Large intestine (tissue), 12 donors: ENCODE results near the gene SIGLEC14. TPM values are rescaled to one million over a fixed set of nuclear protein-coding genes. Genes with fewer than 3 reads are reported as not detected.
"Not testable (repeated sequence)": the region's sequence is repeated elsewhere in the genome, so short reads cannot be mapped to it uniquely, and the experiment has no call there.

Experiments used
- DNase-seq, 2 donors: peaks; one replicate each; pipeline versions ENCODE4 v3.0.0 to v3.0.0-alpha.2; 2013
- H3K27ac ChIP-seq: one replicate; pipeline ENCODE4 v1.5.1; 2013; ENCODE audit warnings: low read length
- H3K27me3 ChIP-seq: 2 replicates; pipeline ENCODE4 v1.6.1; 2013; ENCODE audit warnings: low read length; ENCODE audit not compliant: control insufficient read depth, insufficient read depth
- H3K36me3 ChIP-seq: 2 replicates; pipeline ENCODE4 v1.6.1; 2013; ENCODE audit warnings: low read length; ENCODE audit not compliant: control insufficient read depth, insufficient read depth
- H3K4me1 ChIP-seq: one replicate; pipeline ENCODE4 v1.6.1; 2013; ENCODE audit warnings: low read length; ENCODE audit not compliant: control insufficient read depth, insufficient read depth
- H3K4me3 ChIP-seq: one replicate; pipeline ENCODE4 v1.5.1; 2013; ENCODE audit warnings: low read length
- H3K9me3 ChIP-seq: one replicate; pipeline ENCODE4 v1.6.1; 2013; ENCODE audit warnings: mild to moderate bottlenecking, low read depth, low read length, moderate library complexity; ENCODE audit not compliant: control insufficient read depth
- WGBS: methylation state at CpG from one replicate; pipeline ENCODE4 v1.1.5; 2013; ENCODE audit warnings: low lambda C conversion rate; ENCODE audit not compliant: insufficient coverage; 5-methylcytosine and 5-hydroxymethylcytosine counted together
- long read RNA-seq, 11 donors: transcript quantifications; one replicate each; lab custom pipeline, GENCODE V29; 2026
- polyA plus RNA-seq: library from polyadenylated mRNA; unstranded; fragments of 120-200 nt; gene quantifications from one replicate; pipeline ENCODE4 v1.2.1, GENCODE V29; 2013

Gene SIGLEC14, protein sequence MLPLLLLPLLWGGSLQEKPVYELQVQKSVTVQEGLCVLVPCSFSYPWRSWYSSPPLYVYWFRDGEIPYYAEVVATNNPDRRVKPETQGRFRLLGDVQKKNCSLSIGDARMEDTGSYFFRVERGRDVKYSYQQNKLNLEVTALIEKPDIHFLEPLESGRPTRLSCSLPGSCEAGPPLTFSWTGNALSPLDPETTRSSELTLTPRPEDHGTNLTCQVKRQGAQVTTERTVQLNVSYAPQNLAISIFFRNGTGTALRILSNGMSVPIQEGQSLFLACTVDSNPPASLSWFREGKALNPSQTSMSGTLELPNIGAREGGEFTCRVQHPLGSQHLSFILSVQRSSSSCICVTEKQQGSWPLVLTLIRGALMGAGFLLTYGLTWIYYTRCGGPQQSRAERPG
- 1.4 TPM for polyA plus RNA-seq
- long read RNA-seq, donor 1, result 0 reads
- long read RNA-seq, donor 2, result 0 reads
- long read RNA-seq, donor 3, result 0 reads
- long read RNA-seq, donor 4, result 0 reads
- long read RNA-seq, donor 5, result 0 reads
- long read RNA-seq, donor 6, result 0 reads
- long read RNA-seq, donor 7, partial matches to known transcripts, result 0 of 1 reads
- long read RNA-seq, donor 7, other reads (novel, unspliced or antisense), result 0 of 1 reads
- long read RNA-seq, donor 8, result 0 reads
- long read RNA-seq, donor 9, result 0 reads
- long read RNA-seq, donor 10, result 0 reads
- long read RNA-seq, donor 11, result 0 reads

DNA sequence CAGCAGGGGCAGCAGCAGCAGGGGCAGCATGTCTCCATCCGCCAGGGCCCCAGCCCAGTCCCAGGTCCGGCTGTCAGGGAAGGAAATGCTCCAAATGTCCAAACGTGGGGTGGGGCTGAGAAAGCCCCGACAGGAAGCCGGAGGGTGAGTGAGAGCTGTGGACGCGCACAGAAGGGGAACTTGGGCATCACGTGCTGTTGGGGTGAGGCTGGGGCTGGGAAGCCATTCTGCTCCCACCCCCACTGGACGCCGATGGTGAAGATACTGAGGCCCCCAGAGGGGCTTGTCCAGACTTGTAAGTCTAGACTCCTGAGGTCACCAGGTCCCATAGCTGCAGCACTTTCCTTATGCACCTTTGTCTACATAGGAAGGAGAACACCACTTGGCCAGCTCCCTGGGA lies at the start of gene SIGLEC14:
Gene SIGLEC14, minus strand, starts transcription at position 96 of the 400 bp plus-strand sequence. Its CDS starts 66 bp downstream, at position 30.
- H3K4me3 ChIP-seq, DNase-seq, H3K27ac ChIP-seq, H3K4me1 ChIP-seq, H3K9me3 ChIP-seq, H3K36me3 ChIP-seq, H3K27me3 ChIP-seq: not testable (repeated sequence)
- WGBS, result no CpG with 5 or more reads among the region's 10 CpGs

DNA sequence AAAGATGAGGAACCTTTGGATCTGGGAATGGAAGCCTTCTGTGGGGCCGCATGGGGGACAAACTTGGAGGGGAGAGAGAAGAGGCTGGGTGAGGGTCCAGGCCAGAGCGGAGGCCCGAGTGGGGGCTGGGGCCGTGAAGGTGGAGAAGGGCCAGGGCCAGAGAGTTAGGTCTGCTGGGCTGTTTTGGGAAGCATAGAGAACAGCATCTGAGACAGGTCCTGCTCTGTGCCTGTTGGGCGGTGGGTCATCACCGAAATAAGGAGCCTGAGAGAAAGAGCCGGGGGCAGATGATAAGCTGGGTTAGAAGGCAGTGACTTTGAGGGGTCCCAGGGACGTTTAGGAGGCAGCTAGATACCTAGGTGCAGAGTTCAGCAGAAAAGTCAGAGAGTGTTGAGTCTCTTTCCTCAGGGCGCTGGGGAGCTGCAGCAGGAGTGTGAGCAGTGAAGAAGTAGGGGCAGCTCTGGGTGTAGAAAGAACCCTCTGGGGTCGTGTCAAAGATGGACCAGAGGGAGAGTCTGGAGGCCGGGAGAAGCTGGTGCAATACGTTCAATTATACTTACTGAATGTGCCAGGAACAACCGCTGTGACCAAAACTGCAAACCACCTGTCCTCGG lies 49.2 kb upstream of the SIGLEC14 start:
- Histone ChIP-seq H3K4me3 (no peak overlapping the region), H3K27ac (no peak overlapping the region), H3K27me3 (no peaks in the 10 kb centered on the region), H3K9me3 (no peaks in the 10 kb centered on the region), H3K36me3 (peaks cover 49% of the 10 kb centered on the region), H3K4me1 (peaks cover 3% of the 10 kb centered on the region)
- DNase-seq, result no peak
- 91% methylated on average over 4 of the region's 14 CpGs for WGBS

DNA sequence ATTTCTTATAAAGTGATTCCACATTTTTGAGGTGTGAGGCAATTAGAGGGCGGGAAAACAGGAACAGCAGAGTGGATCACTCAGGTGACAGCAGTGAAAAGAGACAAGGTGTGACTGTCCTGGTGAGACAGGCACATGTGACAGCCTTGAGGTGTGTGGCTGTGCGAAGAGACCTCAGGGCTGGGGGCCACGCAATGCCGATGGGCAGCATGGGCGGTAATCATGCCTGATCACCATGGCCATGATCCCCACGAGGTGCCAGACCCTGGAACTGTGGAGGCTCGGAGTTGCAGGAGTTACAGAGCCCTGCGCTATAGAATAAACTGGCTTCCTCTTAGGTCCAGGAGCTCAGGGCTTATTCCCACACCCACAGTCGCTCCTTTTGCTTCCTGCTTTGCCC lies 48.5 kb upstream of the SIGLEC14 start:
- Histone ChIP-seq H3K36me3 (peaks cover 49% of the 10 kb centered on the region), H3K27ac (no peak overlapping the region), H3K4me1 (peaks cover 5% of the 10 kb centered on the region), H3K27me3 (no peaks in the 10 kb centered on the region), H3K4me3 (no peak overlapping the region), H3K9me3 (no peaks in the 10 kb centered on the region)
- no CpG with 5 or more reads among the region's 9 CpGs for WGBS
- DNase-seq, result no peak

DNA sequence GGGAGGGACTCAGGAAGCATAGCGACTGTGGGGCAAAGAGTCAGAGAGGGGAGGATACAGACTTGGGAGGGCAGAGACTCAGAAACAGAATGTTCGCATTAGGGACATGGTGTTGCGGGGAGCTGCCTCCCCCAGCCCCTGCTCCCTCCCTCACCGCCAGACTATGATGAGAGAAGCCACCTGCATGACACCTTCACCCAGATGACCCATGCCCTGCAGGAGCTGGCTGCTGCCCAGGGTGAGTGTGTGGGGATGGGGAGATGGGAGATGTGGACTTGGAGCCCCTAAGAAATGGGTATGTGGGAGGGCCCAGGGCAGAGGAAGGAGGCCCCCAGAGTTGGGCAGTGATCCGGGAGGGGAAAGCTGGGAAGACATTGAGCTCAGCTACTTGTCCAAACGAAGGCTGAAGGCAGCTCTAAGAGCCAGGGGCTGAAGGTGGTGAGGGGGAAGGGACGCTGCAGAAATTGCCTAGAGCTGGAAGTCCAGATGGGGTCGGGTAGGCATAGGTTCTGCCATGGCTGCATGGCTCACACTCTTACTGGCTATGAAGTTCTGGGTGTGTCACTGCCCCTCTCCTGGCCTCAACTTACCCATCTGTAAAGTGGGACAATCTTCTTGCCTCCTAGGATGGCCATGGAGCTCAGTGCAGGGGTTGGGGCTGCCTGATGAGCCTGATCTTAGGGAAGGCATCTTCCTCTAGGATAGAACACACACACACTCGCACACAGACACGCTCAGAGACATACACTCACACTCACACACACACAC lies 47.9 kb upstream of the SIGLEC14 start:
- H3K36me3 ChIP-seq, result peaks cover 48% of the 10 kb centered on the region
- H3K9me3 ChIP-seq, result no peaks in the 10 kb centered on the region
- 78% methylated on average over 2 of the region's 10 CpGs for WGBS
- DNase-seq, result no peak
- peaks cover 5% of the 10 kb centered on the region for H3K4me1 ChIP-seq
- H3K27me3 ChIP-seq, result no peaks in the 10 kb centered on the region
- no peak overlapping the region for H3K27ac ChIP-seq
- H3K4me3 ChIP-seq, result no peak overlapping the region

DNA sequence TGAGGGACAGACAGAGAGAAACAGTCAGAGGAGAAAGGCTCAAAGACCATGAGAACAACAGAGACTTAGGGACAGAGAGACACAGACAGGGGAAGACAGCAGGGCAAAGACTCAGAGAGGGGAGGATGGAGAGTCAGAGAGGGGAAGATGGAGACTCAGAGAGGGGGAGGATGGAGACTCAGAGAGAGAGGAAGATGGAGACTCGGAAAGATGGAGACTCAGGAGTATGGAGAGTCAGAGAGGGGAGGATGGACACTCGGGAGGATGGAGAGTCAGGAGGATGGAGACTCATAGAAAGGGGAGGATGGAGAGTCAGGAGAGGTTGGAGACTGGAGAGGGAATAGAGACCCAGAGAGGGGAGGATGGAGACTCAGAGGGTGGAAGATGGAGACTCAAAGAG lies 47.2 kb upstream of the SIGLEC14 start:
- H3K9me3 ChIP-seq, result no peaks in the 10 kb centered on the region
- DNase-seq, result no peak
- H3K36me3 ChIP-seq, result peaks cover 41% of the 10 kb centered on the region
- peaks cover 5% of the 10 kb centered on the region for H3K4me1 ChIP-seq
- H3K27ac ChIP-seq, result no peak overlapping the region
- no peak overlapping the region for H3K4me3 ChIP-seq
- WGBS, result 100% methylated on average over 1 of the region's 2 CpGs
- no peaks in the 10 kb centered on the region for H3K27me3 ChIP-seq

DNA sequence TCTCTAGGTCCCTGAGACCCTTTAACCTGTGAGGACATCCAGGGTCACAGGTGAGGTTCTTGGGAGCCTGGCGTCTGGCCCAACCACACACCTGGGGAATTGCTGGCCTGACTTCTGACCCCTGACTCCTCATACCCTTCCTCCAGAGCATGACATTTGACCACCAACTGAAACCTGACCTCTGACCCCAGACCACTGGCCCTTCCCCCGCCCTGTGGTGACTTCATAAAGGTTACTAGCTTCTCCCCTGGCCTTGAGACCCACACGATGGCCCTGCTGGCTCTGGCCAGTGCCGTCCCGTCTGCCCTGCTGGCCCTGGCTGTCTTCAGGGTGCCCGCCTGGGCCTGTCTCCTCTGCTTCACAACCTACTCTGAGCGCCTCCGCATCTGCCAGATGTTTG lies 46.6 kb upstream of the SIGLEC14 start, which contains the start of gene SPACA6:
Gene SPACA6, plus strand, starts transcription at position 71 of the 400 bp plus-strand sequence. Its CDS starts 197 bp downstream, at position 268.
- H3K4me1 ChIP-seq, result peaks cover 5% of the 10 kb centered on the region
- no CpG with 5 or more reads among the region's 8 CpGs for WGBS
- no peak for DNase-seq
- H3K27me3 ChIP-seq, result no peaks in the 10 kb centered on the region
- H3K27ac ChIP-seq, result no peak within 1 kb of the TSS
- no peaks in the 10 kb centered on the region for H3K9me3 ChIP-seq
- H3K36me3 ChIP-seq, result peaks cover 35% of the 10 kb centered on the region
- H3K4me3 ChIP-seq, result no peak within 1 kb of the TSS

DNA sequence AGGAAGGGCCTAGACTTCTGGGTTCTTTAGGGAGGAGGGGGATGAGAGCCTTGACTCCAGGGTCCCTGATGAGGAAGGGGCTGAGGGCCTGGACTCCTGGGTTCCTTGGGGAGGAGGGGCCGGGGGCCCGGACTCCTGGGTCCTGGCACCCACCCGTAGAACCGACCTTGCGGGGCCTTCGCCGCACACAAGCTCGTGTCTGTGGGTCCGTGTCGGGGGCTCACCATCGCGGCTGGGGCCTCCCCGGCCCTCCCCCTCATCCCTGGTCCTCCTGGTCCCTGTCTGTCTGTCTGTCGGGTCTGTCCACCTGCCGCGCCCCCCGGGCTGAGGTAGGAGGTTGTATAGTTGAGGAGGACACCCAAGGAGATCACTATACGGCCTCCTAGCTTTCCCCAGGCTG lies 45.8 kb upstream of the SIGLEC14 start:
- no CpG with 5 or more reads among the region's 18 CpGs for WGBS
- H3K36me3 ChIP-seq, result peaks cover 29% of the 10 kb centered on the region
- no peak overlapping the region for H3K4me3 ChIP-seq
- H3K27me3 ChIP-seq, result no peaks in the 10 kb centered on the region
- H3K4me1 ChIP-seq, result peaks cover 11% of the 10 kb centered on the region
- DNase-seq, result no peak
- no peaks in the 10 kb centered on the region for H3K9me3 ChIP-seq
- no peak overlapping the region for H3K27ac ChIP-seq

DNA sequence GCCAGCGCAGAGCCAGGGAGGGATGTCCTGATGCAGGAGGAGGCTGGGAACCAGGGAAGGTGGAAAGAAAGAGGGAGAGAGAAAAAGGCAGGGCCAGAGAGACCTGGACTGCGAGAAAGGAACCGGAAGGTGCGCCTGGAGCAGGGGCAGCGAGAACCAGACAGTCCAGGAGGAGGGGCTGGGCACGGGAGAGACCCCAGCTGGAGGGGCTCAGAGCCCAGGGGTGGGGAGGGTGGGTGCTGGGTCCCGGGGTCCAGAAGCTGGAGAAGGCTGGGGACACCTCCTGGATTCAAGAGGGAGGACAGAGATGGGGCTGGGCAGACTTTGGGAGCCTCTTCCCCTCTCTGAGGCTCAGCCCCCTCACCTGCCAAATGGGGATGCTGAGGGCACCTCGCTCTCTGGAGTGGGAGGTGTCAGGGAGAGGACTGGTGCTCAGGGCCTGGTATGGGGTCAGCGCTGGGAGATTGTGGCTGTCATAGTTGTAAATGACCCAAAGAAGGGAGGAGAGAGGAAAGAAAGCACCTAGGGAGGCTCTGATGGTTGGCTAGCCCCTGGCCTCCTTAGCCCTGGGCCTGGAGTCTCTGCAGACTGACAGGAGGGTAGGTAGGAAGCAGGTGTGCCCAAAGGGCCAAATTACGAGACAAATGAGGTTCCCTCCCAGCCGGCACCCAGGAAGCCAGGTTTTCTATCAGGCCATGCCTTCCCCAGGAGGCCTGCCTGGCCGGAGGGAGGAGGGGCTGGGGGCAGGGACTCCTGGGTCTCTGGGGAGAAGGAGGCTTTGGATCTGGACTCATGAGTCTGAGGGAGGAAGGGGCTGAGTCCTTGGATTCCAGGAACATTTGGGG lies 45.2 kb upstream of the SIGLEC14 start:
- Histone ChIP-seq H3K4me3 (peak overlapping the region; percentile 73), H3K4me1 (peaks cover 15% of the 10 kb centered on the region)
- DNase-seq, result no peak

DNA sequence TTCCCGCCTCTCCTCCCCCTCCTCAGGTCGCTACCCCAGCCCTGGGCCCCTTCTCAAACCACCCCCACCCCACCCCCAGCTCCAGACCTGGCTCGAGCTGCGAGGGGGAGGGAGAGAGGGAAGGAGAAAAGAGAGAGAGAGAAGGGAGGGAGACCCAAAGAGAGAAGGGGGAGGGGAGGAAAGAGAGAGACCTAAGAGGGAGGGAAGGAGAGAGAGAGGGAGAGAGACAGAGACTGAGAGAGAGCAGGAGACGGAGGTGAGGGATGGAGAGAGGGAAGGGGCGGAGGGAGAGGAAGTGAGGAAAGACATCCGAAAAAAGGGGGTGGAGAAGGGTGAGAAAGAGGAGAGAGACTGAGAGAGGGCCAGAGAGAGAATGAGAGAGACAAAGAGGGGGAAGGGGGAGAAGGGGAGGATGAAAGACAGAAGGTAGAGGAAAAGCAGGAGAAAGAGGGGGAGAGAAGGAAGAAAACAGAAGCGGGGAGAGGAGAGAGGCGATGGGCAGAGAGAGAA lies 44.5 kb upstream of the SIGLEC14 start:
- Histone ChIP-seq H3K4me1 (peaks cover 15% of the 10 kb centered on the region), H3K9me3 (no peaks in the 10 kb centered on the region), H3K27me3 (no peaks in the 10 kb centered on the region), H3K4me3 (peak overlapping the region; percentile 73), H3K27ac (peak overlapping the region; percentile 51), H3K36me3 (peaks cover 22% of the 10 kb centered on the region)
- WGBS, result 44% methylated on average over 5 of the region's 9 CpGs
- no peak for DNase-seq

More for the DNA sequence above, 45.2 kb upstream of the SIGLEC14 start:
- Histone ChIP-seq H3K27ac (peak overlapping the region; percentile 51), H3K36me3 (peaks cover 23% of the 10 kb centered on the region), H3K9me3 (no peaks in the 10 kb centered on the region), H3K27me3 (no peaks in the 10 kb centered on the region)
- 0% methylated on average over 1 of the region's 12 CpGs for WGBS
